HEK293 (cell line): ENCODE results near the gene COX10.

Experiments
- CTCF ChIA-PET: fragments of 350-600 bp; formaldehyde crosslinking; extraction: SDS; loops from one replicate; lab custom pipeline; 2021; ENCODE audit warnings: antibody characterized with exemption; lab: Yijun Ruan, JAX
- POLR2A ChIA-PET: fragments of 300-600 bp; formaldehyde crosslinking; extraction: SDS; loops from one replicate; lab custom pipeline; 2020; ENCODE audit warnings: antibody characterized with exemption, inconsistent platforms; lab: Yijun Ruan, JAX
- H3K27ac ChIP-seq: fragments of 200-500 bp; sonication (Bioruptor generic); 2 replicates; pipeline ENCODE4 v1.5.1; 2014; ENCODE audit warnings: low read depth, low read length, control low read depth, inconsistent platforms; ENCODE audit errors: extremely low read depth
- H3K36me3 ChIP-seq, 2 experiments: fragments of 200-500 bp in 1 of 2; sonication (Bioruptor generic) in 1 of 2; 1 replicate in 1 of 2; 2 replicates in 1 of 2; pipeline ENCODE4 v1.5.1; 2014 to 2017; ENCODE audit warnings: inconsistent platforms in 2 of 2, low read length in 2 of 2; ENCODE audit not compliant: control insufficient read depth in 2 of 2, insufficient read depth in 1 of 2
- H3K4me1 ChIP-seq: fragments of 200-500 bp; sonication (Bioruptor generic); 2 replicates; pipeline ENCODE4 v1.5.1; 2014; ENCODE audit warnings: mild to moderate bottlenecking, low read length, inconsistent platforms; ENCODE audit not compliant: control insufficient read depth, insufficient read depth
- H3K4me3 ChIP-seq: 2 replicates; pipeline ENCODE4 v1.5.1; 2011; ENCODE audit warnings: low read depth, mild to moderate bottlenecking, control low read depth, low read length, moderate library complexity
- H3K9me3 ChIP-seq: fragments of 200-500 bp; sonication (Bioruptor generic); 2 replicates; pipeline ENCODE4 v1.5.1; 2014; ENCODE audit warnings: low read depth, low read length, inconsistent platforms; ENCODE audit not compliant: control insufficient read depth, insufficient read depth
- EGR2 ChIP-seq: fragments of 450-650 bp; formaldehyde crosslinking; IDR thresholded peaks from 2 replicates; pipeline ENCODE4 v1.5.1; 2016; ENCODE audit warnings: low read depth, missing biosample characterization, missing genetic modification characterization
- KLF16 ChIP-seq: fragments of 450-650 bp; formaldehyde crosslinking; IDR thresholded peaks from 2 replicates; pipeline ENCODE4 v1.5.1; 2017; ENCODE audit warnings: missing biosample characterization, missing genetic modification characterization
- SETDB1 ChIP-seq: IDR thresholded peaks from one replicate; pipeline ENCODE4 v1.6.1; 2017; ENCODE audit warnings: mild to moderate bottlenecking, low read length, moderate library complexity, mixed read lengths; ENCODE audit not compliant: insufficient read length
- ZFP3 ChIP-seq: fragments of 450-650 bp; formaldehyde crosslinking; IDR thresholded peaks from 2 replicates; pipeline ENCODE4 v1.5.1; 2016; ENCODE audit warnings: low read depth, missing biosample characterization, missing genetic modification characterization
- ZNF148 ChIP-seq: fragments of 450-650 bp; formaldehyde crosslinking; IDR thresholded peaks from 2 replicates; pipeline ENCODE4 v1.5.0; 2017; ENCODE audit warnings: missing biosample characterization, missing genetic modification characterization, borderline replicate concordance
- ZNF169 ChIP-seq: fragments of 450-650 bp; formaldehyde crosslinking; IDR thresholded peaks from 2 replicates; pipeline ENCODE4 v1.5.1; 2016; ENCODE audit warnings: missing biosample characterization, missing genetic modification characterization
- ZNF302 ChIP-seq: fragments of 450-650 bp; formaldehyde crosslinking; IDR thresholded peaks from 2 replicates; pipeline ENCODE4 v1.5.1; 2016; ENCODE audit warnings: missing biosample characterization, missing genetic modification characterization, low read depth
- ZNF433 ChIP-seq: fragments of 450-650 bp; formaldehyde crosslinking; IDR thresholded peaks from 2 replicates; pipeline ENCODE4 v1.5.1; 2016; ENCODE audit warnings: missing biosample characterization, missing genetic modification characterization, low read depth
- ZNF473 ChIP-seq: fragments of 450-650 bp; formaldehyde crosslinking; IDR thresholded peaks from 2 replicates; pipeline ENCODE4 v1.5.1; 2017; ENCODE audit warnings: missing biosample characterization, missing genetic modification characterization
- ZNF544 ChIP-seq: fragments of 450-650 bp; formaldehyde crosslinking; IDR thresholded peaks from 2 replicates; pipeline ENCODE4 v1.5.0; 2017; ENCODE audit warnings: missing biosample characterization, missing genetic modification characterization
- ZNF555 ChIP-seq: fragments of 450-650 bp; formaldehyde crosslinking; conservative IDR thresholded peaks from 2 replicates; pipeline ENCODE4 v1.5.1; 2017; ENCODE audit warnings: missing biosample characterization, mild to moderate bottlenecking, missing genetic modification characterization, inconsistent platforms
- ZSCAN23 ChIP-seq: fragments of 450-650 bp; formaldehyde crosslinking; IDR thresholded peaks from 2 replicates; pipeline ENCODE4 v1.5.1; 2016; ENCODE audit warnings: missing biosample characterization, missing genetic modification characterization
- ZSCAN4 ChIP-seq: fragments of 450-650 bp; formaldehyde crosslinking; IDR thresholded peaks from 2 replicates; pipeline ENCODE4 v1.5.1; 2017; ENCODE audit warnings: missing biosample characterization, missing genetic modification characterization
- TF ChIP-seq, protein P1 (sequence below): fragments of 450-650 bp; formaldehyde crosslinking; IDR thresholded peaks from 2 replicates; pipeline ENCODE4 v1.5.1; 2016; ENCODE audit warnings: missing biosample characterization, missing genetic modification characterization
- TF ChIP-seq, protein P2 (sequence below): fragments of 450-650 bp; formaldehyde crosslinking; IDR thresholded peaks from 2 replicates; pipeline ENCODE4 v1.5.1; 2016; ENCODE audit warnings: missing biosample characterization, missing genetic modification characterization
- TF ChIP-seq, protein P3 (sequence below): fragments of 450-650 bp; formaldehyde crosslinking; IDR thresholded peaks from 2 replicates; pipeline ENCODE4 v1.5.1; 2016; ENCODE audit warnings: missing biosample characterization, missing genetic modification characterization

Gene COX10

DNA sequence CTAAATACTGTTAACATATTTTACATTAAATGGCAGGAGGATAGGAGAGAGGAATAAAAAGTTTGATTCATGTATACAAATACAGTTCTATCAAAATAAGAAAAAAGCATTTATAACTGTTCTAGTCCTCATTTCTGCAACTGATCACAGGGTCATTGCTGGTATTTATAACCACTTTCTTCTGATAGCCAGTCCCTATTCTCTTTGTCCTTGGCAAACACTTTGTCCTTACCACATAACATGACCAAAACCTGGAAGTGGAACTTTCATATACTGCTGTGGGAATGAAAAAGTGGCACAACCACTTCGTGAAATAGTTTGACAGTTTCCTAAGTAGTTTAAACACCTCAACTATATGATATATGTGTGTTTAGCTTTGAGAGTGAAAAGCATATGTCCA lies 84.1 kb downstream of the COX10 start:
- TF ChIP-seq, protein P1, sequence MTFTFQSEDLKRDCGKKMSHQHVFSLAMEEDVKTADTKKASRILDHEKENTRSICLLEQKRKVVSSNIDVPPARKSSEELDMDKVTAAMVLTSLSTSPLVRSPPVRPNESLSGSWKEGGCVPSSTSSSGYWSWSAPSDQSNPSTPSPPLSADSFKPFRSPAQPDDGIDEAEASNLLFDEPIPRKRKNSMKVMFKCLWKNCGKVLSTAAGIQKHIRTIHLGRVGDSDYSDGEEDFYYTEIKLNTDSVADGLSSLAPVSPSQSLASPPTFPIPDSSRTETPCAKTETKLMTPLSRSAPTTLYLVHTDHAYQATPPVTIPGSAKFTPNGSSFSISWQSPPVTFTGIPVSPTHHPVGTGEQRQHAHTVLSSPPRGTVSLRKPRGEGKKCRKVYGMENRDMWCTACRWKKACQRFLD (tag by site-specific recombination): no peak
- TF ChIP-seq ZFP3 (tag by site-specific recombination): no peak
- no peak for TF ChIP-seq ZNF148 (tag by site-specific recombination)
- TF ChIP-seq ZNF544 (tag by site-specific recombination): no peak
- TF ChIP-seq KLF16 (tag by site-specific recombination): no peak
- TF ChIP-seq ZNF473 (tag by site-specific recombination): no peak
- TF ChIP-seq ZSCAN23 (tag by site-specific recombination): no peak
- TF ChIP-seq, protein P2, sequence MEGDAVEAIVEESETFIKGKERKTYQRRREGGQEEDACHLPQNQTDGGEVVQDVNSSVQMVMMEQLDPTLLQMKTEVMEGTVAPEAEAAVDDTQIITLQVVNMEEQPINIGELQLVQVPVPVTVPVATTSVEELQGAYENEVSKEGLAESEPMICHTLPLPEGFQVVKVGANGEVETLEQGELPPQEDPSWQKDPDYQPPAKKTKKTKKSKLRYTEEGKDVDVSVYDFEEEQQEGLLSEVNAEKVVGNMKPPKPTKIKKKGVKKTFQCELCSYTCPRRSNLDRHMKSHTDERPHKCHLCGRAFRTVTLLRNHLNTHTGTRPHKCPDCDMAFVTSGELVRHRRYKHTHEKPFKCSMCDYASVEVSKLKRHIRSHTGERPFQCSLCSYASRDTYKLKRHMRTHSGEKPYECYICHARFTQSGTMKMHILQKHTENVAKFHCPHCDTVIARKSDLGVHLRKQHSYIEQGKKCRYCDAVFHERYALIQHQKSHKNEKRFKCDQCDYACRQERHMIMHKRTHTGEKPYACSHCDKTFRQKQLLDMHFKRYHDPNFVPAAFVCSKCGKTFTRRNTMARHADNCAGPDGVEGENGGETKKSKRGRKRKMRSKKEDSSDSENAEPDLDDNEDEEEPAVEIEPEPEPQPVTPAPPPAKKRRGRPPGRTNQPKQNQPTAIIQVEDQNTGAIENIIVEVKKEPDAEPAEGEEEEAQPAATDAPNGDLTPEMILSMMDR (tag by site-specific recombination): no peak
- TF ChIP-seq, protein P3, sequence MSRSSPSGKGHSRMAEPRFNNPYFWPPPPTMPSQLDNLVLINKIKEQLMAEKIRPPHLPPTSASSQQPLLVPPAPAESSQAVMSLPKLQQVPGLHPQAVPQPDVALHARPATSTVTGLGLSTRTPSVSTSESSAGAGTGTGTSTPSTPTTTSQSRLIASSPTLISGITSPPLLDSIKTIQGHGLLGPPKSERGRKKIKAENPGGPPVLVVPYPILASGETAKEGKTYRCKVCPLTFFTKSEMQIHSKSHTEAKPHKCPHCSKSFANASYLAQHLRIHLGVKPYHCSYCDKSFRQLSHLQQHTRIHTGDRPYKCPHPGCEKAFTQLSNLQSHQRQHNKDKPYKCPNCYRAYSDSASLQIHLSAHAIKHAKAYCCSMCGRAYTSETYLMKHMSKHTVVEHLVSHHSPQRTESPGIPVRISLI (tag by site-specific recombination): no peak
- no peak for TF ChIP-seq ZNF433 (tag by site-specific recombination)
- no peak for TF ChIP-seq SETDB1
- TF ChIP-seq ZNF555 (tag by site-specific recombination): no peak
- TF ChIP-seq ZNF302 (tag by site-specific recombination): no peak
- TF ChIP-seq ZNF169 (tag by site-specific recombination): no peak
- no peak for TF ChIP-seq EGR2 (tag by site-specific recombination)
- TF ChIP-seq, all 188 proteins: peak for 0
- CTCF ChIA-PET: no interaction called here
- H3K36me3 ChIP-seq: no peaks in the 10 kb centered on the region

GRCh38 chr17:14156689-14157088 lies 87.4 kb downstream of the COX10 start:
- Histone ChIP-seq H3K4me3 (no peak overlapping the region), H3K4me1 (no peaks in the 10 kb centered on the region)
- CTCF ChIA-PET: no interaction called here
- no peak for TF ChIP-seq ZSCAN4 (tag by site-specific recombination)
- TF ChIP-seq, all 188 proteins: peak for 0
- POLR2A ChIA-PET: no interaction called here
- Histone ChIP-seq H3K9me3 (no peaks in the 10 kb centered on the region), H3K36me3 (peaks cover 0 to 5% of the 10 kb centered on the region in 2 experiments; a peak in 1 of 3 replicates), H3K27ac (no peak overlapping the region)

More for the DNA sequence above, 84.1 kb downstream of the COX10 start:
- POLR2A ChIA-PET: no interaction called here
- Histone ChIP-seq H3K4me3 (no peak overlapping the region), H3K9me3 (no peaks in the 10 kb centered on the region), H3K4me1 (no peaks in the 10 kb centered on the region), H3K27ac (no peak overlapping the region)
